HL-60/S4 treated with phorbol 12-myristate 13-acetate at 8.2 ng/mL for 4 days and 3 days (cell line): Measurements from ENCODE around the gene KCNMA1.

Experiments used
- in situ Hi-C: fragments of 300-500 bp; cut with MboI; formaldehyde crosslinking; loops from 2 replicates; pipeline ENCODE4 v1.15.0; 2022; ENCODE audit warnings: low sequenced_read_pairs

The KCNMA1 gene

GRCh38 chr10:77180794-77181193, 456.8 kb downstream of the KCNMA1 start:
- in situ Hi-C loops = no loop called here

DNA sequence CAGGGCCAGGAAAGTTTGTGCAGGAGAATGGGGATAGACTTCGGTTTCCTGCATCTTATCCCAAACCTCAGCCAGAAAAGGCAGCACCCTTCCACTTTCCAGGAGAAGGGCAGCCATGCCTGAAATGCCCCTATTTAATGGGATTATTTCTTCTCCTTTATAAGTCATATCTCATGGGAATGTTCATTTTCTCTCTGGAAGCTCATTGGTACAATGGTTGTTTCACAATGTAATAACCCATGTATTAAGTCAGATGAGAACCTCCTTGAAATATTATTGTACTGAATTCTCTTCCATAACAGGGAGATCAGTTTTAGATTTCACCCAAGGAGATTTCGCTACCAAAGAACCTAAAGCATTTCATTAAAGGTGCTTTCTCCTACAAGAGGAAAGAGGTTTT, 457.5 kb downstream of the KCNMA1 start:
- in situ Hi-C loops = no loop called here

GRCh38 chr10:77179015-77179695, 458.5 kb downstream of the KCNMA1 start:
- in situ Hi-C loops = no loop called here

DNA sequence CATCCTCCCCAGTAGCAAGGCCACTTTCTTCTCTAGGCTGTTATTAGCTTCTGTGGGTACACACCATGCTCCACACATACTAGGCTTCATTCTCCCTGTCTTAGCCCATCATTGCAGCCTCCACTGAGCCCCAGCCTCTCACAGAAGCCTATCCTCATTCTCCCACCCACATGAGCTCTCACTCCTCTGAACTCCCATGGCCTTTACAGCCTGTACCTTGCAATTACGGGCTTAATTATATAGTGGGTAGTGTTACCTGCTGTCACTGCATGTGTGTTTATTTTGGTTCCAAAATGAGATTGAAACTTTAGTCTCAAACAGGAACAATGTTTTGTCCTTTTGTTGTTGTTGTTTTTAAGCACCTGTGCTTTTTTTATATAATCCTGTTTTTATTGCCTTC, 460.0 kb downstream of the KCNMA1 start:
- in situ Hi-C loops = no loop called here

- in situ Hi-C loops = no loop called here
Observed at GRCh38 chr10:77177161-77177560, 460.4 kb downstream of the KCNMA1 start.

GRCh38 chr10:77176232-77176631, 461.4 kb downstream of the KCNMA1 start:
- in situ Hi-C loops = no loop called here

GRCh38 chr10:77175631-77176222, 461.9 kb downstream of the KCNMA1 start:
- in situ Hi-C loops = no loop called here

DNA sequence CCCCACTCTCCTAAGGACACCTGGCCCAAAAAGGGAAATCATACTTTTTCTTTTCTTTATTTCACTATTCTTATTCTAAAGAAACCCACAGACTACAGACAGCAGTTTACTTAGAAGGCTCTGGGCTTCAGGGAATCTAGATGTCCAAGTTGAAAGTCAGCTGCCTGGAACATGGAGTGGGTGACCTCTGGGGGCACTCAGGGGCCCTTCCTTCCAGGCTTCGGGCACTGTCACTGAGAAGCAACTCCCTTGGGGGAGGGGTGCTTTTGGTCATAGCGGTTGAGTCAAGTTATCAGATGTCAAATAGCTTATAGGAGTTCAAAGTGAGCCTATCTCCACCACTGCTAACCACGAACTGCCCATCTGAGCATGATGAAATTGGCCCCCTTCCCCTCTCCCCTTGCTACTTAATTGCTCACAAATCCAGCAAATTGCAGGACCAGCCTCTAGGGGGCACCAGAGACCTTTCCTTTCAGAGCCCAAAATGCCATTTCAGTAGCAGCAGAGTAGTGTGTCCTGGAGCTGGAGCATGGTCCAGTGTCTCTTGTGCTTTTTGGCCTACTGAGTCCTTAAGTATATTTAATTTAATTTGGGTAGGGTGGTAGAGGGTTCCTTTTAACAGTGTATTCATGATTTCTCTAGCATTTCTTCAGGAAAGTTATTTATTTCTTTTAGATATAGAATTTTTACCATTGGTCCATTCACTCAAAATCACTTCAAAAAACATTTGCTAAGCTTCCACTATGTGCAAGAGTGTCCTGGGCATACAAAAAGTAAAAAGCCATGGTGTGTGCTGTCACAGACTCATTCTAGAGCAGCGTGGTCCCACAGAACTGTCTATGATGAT, 463.8 kb downstream of the KCNMA1 start:
- in situ Hi-C loops = loop anchor here (5.0 kb wide), 1 partner anchor 468 kb away; no protein-coding TSS in a partner anchor

- in situ Hi-C loops = loop anchor here (5.0 kb wide), 1 partner anchor 470 kb away; no protein-coding TSS in a partner anchor
Observed at GRCh38 chr10:77172086-77172485, 465.5 kb downstream of the KCNMA1 start.

GRCh38 chr10:77168861-77169260, 468.7 kb downstream of the KCNMA1 start:
- in situ Hi-C loops = no loop called here

GRCh38 chr10:77168161-77168560, 469.4 kb downstream of the KCNMA1 start:
- in situ Hi-C loops = no loop called here

GRCh38 chr10:77165445-77166208, 472.0 kb downstream of the KCNMA1 start:
- in situ Hi-C loops = no loop called here

DNA sequence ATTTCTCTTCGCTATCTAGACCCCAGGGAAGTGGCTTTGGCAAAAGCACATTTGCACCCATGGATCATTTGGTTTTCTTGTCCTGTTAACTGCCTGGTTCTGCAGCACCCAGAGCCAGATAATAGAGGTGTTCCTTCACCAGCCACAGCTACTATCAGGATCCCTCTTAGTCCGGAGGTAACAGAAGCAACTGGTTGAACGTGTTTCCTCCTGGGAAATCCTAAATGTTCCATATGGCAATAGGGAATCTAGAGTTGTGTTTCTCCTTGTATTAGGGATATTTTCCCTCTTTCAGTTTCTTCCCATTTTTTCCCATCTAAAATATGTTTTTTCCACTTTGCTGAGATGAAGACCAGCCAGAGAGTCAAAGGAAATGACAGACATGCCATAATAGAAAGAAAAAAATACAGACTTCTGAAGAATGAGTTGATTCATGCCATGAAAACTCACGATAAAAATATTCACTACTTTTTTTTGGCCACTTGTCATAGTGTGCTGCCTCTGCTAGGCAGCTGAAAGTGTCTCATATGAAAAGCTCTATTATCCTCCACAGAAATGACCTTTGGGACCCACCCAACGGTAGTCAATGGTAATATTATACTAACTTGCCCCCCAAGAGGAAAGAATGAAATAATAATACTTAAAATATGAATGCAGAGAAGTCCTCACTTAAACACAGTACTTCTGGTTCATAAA, 472.8 kb downstream of the KCNMA1 start:
- in situ Hi-C loops = no loop called here

DNA sequence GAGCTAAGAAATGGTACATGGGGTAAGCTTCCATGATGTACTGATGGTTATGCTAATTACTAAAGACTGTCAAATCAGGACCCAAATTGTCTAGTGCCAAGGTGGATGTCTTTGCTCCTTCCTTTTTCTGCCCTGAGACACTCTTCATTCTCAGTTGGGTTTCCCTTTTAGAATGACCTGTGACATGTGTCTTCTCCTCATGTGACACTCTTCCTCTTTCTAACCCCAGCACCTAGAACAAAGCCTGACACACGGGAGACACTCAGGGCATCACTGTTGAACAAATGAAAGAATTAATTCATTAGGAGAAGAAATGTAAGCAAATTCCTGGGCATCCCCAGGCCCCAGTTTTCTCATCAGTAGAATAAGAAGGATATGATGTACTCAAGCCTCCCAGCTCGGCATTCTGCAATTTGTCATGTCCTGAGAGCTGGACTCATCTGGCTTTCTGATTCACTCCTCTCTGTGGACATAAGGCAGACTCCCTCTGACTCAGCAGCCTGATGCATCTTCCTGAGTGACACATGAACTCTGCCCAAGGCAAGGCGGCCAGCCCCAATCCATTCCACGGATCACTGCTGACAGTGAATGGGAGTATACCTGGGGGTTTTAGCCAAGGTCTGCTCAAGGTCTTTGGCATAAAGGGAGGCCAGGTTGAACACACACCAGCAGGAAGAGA, 473.8 kb downstream of the KCNMA1 start:
- in situ Hi-C loops = no loop called here

- in situ Hi-C loops = no loop called here
Observed at GRCh38 chr10:77162697-77163096, 474.9 kb downstream of the KCNMA1 start.

DNA sequence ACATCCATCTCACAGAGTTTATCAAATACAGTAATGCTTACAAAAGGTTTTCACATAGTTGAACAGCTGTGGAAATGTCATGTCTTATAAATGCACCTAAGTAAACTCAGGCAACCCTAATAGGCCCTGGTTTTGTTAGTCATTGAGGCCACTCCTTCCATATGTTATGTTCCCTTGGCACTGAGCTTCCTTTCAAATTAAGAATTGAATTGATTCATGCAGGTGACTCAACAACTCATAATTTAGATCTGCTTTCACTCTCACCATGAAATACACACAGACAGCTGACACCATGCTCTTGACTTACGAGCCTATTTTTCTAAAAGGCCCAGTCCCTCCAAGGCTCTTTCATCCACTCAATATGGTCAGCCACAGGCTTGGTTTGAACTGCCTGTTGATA, 476.9 kb downstream of the KCNMA1 start:
- in situ Hi-C loops = no loop called here

- in situ Hi-C loops = no loop called here
Observed at GRCh38 chr10:77159538-77160110, 478.0 kb downstream of the KCNMA1 start.

- in situ Hi-C loops = no loop called here
Observed at GRCh38 chr10:77158666-77159065, 478.9 kb downstream of the KCNMA1 start.

GRCh38 chr10:77157248-77158019, 480.2 kb downstream of the KCNMA1 start:
- in situ Hi-C loops = no loop called here
